Lower leg skin (tissue), 4 donors: ENCODE results near the gene ZNF296. TPM values are rescaled to one million over a fixed set of nuclear protein-coding genes. Genes with fewer than 3 reads are reported as not detected.
"Not testable (repeated sequence)": the region's sequence is repeated elsewhere in the genome, so short reads cannot be mapped to it uniquely, and the experiment has no call there.

ENCODE experiments used
- DNase-seq, 2 donors: peaks; one replicate each; pipeline ENCODE4 v3.0.0-alpha.2; 2019; ENCODE audit warnings: low spot score in 2 of 2
- H3K4me3 ChIP-seq: fragments of 200-600 bp; sonication (generic); 2 replicates; pipeline ENCODE4 v1.5.1; 2017; ENCODE audit warnings: mild to moderate bottlenecking, low read depth; ENCODE audit not compliant: poor library complexity, severe bottlenecking
- POLR2A ChIP-seq, 2 donors: fragments of 450-650 bp; IDR thresholded peaks; one replicate each; pipeline ENCODE4 v1.6.1; 2016 to 2017; ENCODE audit warnings: antibody characterized with exemption in 2 of 2, mild to moderate bottlenecking in 1 of 2, moderate library complexity in 1 of 2
- whole genome bisulfite sequencing, 2 donors: methylation state at CpG; one replicate each; pipeline ENCODE4 v1.1.5; 2018; 5-methylcytosine and 5-hydroxymethylcytosine counted together
- intact Hi-C: fragments of 100-400 bp; cut with DNase I; formaldehyde crosslinking; loops from one replicate; pipeline ENCODE4 v1.15.0; 2023; ENCODE audit warnings: low total_unique reads
- total RNA-seq, 4 donors: library from RNA; depleted of rRNA; stranded (reverse); fragments of >200 nt; gene quantifications; one replicate each; pipeline ENCODE4 v1.1.0, GENCODE V29; 2016
- TF ChIP-seq, protein P1 (sequence below), 3 donors: fragments of 450-650 bp; IDR thresholded peaks; one replicate each; pipeline ENCODE4 v1.5.1; 2016; ENCODE audit warnings: antibody characterized with exemption in 3 of 3, mild to moderate bottlenecking in 3 of 3, moderate library complexity in 2 of 3

Gene ZNF296
- total RNA-seq, 4 donors from 2014 or later, result 2.4 to 7.8 (median 4.8) TPM

DNA sequence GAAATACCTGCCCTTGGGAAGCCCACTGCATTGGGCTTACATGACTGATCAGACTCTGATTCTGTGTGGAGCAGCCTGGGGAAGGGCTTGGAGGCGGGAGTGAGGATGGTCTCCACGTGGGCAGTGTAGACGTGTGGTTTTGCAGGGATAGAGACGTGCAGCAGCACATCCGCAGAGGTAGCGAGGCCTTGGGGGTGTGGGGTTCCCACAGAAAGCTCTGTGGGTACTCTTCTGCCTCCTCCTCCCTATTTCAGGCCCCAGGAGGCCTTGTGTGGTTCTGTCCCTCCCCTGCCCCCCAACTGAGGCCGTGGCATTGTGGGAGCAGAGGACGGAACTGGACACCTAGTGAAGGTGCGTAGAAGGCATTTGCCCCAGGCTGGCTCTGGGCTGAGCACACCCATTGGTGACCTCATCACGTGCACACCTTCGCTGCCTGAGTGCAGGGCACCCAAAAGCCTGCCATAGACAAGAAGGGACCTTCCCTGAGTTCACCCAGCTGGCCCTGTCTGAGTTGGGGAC, 45.6 kb upstream of the ZNF296 start:
- 62 to 65% methylated on average over 9 to 11 of the region's 11 CpGs for WGBS, 2 donors
- no peak overlapping the region for H3K4me3 ChIP-seq
- no peak for DNase-seq
- intact Hi-C loops, result no loop called here
- TF ChIP-seq, protein P1, sequence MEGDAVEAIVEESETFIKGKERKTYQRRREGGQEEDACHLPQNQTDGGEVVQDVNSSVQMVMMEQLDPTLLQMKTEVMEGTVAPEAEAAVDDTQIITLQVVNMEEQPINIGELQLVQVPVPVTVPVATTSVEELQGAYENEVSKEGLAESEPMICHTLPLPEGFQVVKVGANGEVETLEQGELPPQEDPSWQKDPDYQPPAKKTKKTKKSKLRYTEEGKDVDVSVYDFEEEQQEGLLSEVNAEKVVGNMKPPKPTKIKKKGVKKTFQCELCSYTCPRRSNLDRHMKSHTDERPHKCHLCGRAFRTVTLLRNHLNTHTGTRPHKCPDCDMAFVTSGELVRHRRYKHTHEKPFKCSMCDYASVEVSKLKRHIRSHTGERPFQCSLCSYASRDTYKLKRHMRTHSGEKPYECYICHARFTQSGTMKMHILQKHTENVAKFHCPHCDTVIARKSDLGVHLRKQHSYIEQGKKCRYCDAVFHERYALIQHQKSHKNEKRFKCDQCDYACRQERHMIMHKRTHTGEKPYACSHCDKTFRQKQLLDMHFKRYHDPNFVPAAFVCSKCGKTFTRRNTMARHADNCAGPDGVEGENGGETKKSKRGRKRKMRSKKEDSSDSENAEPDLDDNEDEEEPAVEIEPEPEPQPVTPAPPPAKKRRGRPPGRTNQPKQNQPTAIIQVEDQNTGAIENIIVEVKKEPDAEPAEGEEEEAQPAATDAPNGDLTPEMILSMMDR (IDR thresholded peaks at IDR 0.05), result no peak
- TF ChIP-seq POLR2A (IDR thresholded peaks at IDR 0.05), result no peak

- no peak for DNase-seq
- no peak overlapping the region for H3K4me3 ChIP-seq
- intact Hi-C loops, result no loop called here
- TF ChIP-seq, protein P1 (IDR thresholded peaks at IDR 0.05), result no peak
- no peak for TF ChIP-seq POLR2A (IDR thresholded peaks at IDR 0.05)
- 62 to 63% methylated on average over 6 of the region's 6 CpGs for WGBS, 2 donors
These were observed 43.3 kb upstream of the ZNF296 start for GRCh38 chr19:45119582-45119981.

DNA sequence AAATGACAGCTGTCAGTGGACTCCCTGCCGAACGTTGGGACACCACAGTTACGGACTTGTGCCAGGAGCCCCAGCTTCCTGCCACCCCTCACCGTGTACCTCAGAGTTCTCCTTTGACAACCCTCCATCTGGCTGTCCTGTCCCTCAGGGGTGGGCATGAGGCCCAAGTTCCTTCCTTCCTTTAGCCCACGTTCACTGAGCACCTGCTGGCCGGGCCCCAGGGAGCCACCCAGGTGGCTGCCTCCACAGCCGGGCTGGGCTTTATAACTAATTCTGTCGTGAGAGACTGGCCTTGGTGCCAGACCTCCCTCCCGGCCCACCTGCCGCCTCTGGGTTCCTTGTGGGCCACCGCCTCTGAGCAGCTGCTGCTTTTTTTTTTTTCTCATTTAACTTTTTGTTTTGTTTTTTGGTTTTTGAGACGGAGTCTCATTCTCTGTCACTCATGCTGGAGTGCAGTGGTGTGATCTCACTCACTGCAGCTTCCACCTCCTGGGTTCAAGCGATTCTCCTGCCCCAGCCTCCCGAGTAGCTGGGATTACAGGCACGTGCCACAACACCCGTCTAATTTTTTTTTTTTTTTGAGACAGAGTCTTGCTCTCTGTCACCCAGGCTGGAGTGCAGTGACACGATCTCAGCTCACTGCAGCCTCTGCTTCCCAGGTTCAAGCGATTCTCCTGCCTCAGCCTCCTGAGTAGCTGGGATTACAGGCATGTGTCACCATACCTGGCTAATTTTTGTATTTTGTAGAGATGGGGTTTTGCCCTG, 42.5 kb upstream of the ZNF296 start:
- H3K4me3 ChIP-seq, DNase-seq, intact Hi-C loops: not testable (repeated sequence)
- WGBS, 2 donors, result 52 to 59% methylated on average over 18 of the region's 18 CpGs

- 64 to 81% methylated on average over 2 to 4 of the region's 5 CpGs for WGBS, 2 donors
- intact Hi-C loops, result no loop called here
- DNase-seq, result no peak
- TF ChIP-seq POLR2A (IDR thresholded peaks at IDR 0.05), result no peak
- TF ChIP-seq, protein P1 (IDR thresholded peaks at IDR 0.05), result no peak
- H3K4me3 ChIP-seq, result no peak overlapping the region
These were observed 41.8 kb upstream of the ZNF296 start for GRCh38 chr19:45118106-45118505.

DNA sequence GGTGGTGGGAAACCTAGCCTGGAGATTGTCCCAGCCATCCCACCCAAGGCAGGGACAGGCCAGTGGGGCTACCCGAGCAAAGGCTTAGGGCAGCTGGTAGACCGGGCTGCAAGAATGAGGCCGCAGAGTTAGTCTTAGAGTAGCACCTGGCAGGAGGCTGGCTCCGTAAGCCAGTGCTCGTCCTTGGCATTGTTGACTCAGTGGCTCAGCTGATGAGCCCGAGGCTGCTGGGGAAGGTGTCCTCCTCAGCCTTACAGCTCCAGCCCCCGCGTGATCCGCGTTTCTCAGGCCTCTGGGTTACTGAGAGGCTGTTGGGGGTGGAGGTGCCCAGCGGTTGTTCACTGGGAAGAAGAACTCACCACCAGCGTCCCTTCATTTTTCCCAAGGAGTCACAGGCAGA, 41.4 kb upstream of the ZNF296 start:
- TF ChIP-seq POLR2A (IDR thresholded peaks at IDR 0.05), result no peak
- TF ChIP-seq, protein P1 (IDR thresholded peaks at IDR 0.05), result no peak
- WGBS, 2 donors, result 63 to 81% methylated on average over 12 of the region's 12 CpGs
- DNase-seq, result no peak
- intact Hi-C loops, result no loop called here
- H3K4me3 ChIP-seq, result no peak overlapping the region

DNA sequence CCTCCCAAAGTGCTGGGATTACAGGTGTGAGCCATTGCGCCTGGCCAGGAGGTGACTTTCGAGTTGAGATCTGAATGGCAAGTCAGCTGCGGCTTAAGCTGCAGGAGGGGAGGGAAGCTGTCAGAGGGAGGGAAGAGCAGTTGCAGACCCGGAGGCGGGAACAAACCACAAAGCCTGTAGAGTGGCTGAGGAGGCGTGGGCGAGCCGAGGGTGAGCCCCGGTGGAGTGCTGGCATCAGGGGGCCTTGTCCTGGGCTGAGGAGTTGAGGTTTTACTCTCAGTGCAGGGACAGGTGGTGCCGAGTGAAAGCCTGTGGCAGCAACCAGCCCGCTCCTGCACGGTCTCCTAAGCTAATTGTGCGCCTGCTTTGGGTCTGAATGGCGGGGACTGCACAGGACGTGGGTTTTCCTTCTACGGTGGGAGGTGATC, 40.9 kb upstream of the ZNF296 start:
- no peak overlapping the region for H3K4me3 ChIP-seq
- intact Hi-C loops, result no loop called here
- TF ChIP-seq, protein P1 (IDR thresholded peaks at IDR 0.05), result no peak
- no peak for DNase-seq
- 52 to 58% methylated on average over 13 to 16 of the region's 16 CpGs for WGBS, 2 donors
